Kidney capillary endothelial cell (primary cell): ENCODE results near the gene TRAF3IP1.
"Not testable (repeated sequence)": the region's sequence is repeated elsewhere in the genome, so short reads cannot be mapped to it uniquely, and the experiment has no call there.

ENCODE experiments used
- DNase-seq: peaks from one replicate; pipeline ENCODE4 v3.0.0-alpha.2; 2018; ENCODE audit warnings: low spot score

The TRAF3IP1 gene

DNA sequence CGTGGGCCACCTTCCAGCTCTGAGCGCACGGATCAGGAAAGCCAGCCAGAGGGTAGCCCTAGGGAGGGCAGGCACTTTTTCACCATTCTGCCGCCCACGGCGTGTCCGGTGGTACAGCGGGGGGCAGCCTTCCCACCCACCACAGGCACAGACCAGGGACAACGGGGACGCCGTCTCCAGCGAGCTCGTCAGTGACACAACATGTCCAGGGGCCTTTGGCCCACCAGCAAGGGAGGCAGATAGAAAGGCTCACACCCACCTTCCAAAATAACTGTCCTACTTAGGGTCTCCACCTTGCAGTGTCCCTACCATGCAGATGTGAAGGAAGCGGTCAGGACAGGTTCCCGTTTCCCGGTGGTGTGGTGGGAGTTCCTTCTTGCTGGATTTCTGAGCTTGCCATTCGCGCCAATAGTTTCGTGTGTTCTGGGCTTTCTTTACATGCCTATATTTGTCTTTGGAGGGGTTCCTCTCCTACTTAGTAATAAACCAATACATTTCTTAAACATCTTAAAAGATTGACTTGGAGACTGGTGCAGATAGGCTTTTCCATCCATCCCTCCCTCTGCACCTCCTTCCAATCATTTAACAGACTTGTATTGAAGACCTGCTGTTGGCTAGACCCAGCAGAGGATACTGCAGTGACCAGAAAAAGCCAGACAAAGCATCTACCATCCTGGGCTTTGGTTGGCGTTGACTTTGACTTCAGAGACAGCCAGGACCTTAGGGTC lies 107.3 kb downstream of the TRAF3IP1 start:
- no peak for DNase-seq

DNA sequence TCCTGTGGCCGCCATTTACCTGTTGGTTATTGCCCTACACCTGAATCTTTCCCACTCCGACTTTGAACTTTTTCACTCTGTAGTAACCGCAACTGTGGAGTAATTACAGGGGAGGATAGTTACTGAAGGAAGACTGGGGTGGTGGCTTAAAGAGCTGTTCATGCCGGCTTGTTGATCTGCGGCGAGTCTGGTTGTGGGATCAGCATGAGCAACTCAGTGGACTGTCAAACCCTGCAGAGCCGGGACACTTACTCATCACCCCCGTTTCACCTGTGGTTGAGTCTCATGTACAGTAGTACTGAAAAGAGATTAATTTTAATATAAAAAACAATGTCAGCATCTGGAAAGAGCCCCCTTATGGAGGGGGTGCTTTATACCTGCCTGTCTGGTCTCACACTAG lies 108.5 kb downstream of the TRAF3IP1 start:
- no peak for DNase-seq

DNA sequence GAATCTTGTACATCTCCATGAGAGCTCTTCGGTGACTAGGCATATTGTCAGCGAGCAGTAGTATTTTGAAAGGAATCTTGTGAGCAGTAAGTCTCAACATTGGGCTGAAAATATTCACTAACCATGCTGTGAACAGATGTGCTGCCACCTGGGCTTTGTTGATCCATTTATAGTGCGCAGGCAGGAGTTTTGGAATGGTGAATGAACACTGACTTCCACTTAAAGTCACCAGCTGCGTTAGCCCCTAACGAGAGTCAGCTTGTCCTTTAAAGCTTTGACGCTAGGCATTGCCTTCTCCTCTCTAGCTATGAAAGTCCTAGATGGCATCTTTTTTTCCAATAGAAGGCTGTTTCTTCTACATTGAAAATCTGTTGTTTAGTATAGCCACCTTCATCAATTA lies 110.5 kb downstream of the TRAF3IP1 start:
- DNase-seq = no peak

DNA sequence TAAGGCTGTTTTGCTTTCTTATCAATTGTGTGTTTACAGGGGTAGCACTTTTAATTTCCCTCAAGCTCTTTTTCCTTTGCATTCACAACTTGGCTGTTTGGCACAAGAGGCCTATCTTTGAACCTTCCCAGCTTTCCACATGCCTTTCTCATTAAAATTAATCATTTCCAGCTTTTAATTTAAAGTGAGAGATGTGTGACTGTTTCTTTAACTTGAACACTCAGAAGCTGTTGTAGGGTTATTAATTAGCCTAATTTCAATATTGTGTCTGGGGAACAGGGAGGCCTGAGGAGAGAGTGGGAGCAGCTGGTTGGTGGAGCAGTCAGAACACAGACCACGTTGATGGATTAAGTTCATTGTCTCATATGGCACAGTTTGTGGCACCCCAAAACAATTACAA lies 111.1 kb downstream of the TRAF3IP1 start:
- no peak for DNase-seq

DNA sequence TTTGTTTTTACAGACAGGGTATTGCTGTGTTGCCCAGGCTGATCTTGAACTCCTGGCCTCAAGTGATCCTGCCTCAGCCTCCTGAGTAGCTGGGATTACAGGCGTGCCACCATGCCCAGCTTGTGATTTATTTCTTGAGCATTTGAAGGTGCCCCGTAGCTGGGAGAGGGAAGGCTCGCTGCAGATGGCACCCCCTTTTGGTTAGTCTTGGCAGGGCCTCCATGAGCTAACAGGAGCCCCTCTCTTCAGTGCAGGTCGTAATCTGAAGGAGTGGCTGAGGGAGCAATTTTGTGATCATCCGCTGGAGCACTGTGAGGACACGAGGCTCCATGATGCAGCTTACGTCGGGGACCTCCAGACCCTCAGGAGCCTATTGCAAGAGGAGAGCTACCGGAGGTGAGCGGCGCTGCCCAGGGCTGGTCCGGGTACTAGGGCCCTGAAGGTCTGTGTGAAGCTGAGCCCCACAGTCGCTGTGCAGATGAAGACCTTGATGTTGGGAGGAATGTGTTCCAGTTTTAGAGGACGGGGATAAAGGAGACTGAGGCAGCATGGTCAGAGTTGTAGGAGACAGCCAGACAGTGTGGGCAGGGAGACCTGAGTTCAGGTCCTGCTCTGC lies 113.1 kb downstream of the TRAF3IP1 start:
- no peak for DNase-seq

DNA sequence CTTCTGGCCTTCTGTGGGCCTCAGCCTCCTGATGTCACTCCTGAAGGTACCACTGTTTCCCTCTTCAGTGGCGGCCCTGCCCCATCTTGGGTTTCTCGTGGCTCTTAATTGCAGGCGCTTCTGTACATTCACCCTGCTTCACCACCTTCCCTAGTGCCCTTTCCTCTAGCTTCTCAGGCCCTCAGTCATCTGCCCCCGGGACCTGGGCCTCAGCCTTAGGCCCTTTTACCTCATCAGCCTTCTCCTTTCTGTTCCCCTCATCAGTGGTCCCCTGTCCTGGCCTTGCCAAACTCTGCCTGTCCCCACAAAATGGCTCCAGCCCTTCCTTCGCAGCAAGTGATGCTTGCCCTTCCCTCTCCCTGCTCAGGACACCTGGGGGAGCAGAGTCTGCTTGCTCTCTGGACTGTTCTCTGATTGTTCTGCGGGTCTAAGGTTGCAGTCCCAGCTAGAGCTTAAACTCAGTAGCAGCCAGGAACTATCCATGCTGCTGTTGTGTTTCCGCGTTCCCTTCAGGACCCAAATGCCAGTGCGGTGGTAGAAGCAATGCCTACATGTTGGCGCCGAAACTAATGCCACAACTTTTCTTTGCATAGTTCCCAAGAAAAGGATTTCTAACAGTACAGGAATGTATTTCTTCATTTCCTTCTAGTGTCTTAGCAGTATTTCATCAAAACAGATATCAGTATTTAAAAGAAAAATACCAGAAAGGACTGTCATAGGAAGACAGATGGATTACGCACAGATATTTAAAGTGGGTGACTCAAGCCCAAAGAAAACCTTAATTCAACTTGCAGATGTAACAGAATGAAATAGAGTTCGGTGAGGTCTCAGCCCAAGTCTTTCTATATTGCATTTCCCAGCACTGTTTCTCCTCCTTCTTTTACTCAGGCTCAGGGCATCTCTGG lies 113.9 kb downstream of the TRAF3IP1 start:
- no peak for DNase-seq

DNA sequence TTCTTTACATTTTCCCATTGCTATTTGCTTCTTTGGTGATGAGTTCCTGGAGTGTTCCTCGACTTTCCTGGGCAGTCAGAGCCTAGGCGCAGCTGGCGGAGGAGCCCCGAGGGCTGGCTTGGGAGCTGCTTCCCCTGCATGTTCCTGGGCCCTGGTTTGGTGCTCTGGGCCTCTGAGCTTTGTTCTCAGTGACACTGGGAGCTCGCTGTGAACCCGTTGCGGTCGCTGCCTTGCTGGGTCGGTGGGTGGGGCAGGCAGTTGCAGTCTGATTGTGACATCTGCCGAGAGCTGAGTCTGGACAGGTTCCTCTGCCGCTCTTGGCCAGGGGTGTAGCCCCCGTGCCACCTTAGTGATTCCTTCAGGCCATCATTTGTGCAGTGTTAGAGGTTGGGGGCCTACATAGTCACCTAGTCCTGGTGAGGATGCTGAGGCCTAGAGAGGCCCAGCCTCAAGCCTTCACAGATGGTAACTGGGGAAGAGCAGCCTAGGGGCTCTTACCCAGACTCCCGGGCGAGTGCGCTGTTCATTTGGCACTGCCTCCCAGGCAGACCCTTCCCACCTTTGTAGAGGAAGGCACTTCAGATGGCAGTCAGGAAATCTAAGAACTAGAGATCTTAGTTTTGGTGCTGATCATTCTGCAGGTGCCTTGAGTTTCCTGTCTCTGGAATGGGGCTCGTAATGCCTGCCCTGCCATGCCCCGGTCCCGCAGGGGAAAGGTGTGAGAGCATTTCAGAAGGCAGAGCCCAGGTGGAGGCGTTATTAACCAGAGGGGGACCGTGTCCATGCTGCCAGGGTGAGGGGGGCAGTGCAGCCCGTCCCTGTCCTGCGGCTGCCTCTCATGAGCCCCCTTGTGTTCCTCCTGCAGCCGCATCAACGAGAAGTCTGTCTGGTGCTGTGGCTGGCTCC lies 114.8 kb downstream of the TRAF3IP1 start:
- DNase-seq = no peak

DNA sequence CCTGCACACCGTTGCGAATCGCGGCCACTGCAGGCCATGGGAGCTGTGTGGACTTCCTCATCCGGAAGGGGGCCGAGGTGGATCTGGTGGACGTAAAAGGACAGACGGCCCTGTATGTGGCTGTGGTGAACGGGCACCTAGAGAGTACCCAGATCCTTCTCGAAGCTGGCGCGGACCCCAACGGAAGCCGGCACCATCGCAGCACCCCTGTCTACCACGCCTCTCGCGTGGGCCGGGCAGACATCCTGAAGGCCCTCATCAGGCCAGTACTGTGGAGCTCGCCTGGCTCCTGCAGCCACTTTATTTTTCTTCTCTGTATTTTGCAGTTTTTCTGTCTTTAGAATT lies 115.4 kb downstream of the TRAF3IP1 start:
- DNase-seq = no peak

DNA sequence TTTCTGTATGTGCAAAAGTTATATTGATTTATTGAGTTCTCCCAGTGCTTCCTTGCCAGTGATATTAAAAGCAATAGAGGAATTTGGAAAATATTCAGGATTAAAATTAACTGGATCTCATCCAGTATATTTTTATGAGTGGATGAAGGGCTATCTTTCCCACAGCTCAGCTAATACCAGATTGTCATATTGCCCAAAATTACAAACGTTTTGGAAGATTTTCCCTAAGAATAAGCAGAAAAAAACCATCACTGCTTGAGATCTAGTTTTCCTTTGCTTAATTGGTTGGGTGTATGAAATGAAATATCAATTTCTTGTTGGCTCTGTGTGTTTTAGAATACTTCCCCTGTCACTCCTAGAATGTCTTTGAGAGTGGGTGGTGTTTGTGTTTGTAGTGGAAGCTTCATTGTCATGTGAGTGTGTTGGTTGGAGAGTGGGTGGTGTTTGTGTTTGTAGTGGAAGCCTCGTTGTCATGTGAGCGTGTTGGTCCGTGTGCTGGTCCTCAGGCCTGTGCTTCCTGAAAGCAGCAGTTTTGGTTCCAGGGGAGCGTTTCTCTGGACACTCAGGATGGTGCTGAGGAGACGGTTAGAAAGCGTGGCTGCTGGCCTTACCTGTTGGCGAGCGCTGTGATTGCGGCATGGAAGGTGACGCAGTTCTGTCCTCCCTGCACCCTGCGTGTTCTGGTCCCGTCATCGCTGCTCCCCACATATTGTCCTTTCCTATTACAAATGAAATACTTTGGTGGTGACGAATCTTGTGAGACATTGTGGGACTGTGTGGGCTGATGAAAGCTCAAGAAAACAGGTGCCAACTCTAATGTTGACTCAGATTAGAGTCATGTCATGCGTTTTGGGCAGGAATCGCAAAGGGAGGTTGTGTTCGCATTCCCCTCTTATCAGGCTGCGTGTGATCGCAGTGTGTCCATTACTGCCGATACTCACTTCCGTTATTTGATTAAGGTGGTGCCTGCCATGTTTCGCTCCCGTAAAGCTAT lies 118.8 kb downstream of the TRAF3IP1 start:
- DNase-seq = no peak

DNA sequence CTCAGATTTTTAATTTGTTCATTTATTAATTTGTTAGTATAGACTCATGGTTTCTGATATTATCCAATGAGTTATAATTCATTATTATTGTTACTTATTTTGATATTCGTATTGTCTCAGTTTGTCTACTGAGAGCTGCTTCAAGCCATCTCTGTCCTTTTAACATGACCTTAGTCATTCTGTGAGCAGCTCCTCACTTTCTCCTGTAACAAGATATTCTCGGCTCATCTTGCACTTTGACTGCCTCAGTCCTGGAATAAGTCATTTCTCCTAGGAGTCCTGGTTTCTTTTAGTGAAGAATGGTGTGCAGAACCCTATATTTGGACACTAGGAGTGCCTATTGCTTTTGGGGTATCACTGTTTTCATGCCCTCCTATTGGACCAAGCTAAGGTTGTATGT lies 119.6 kb downstream of the TRAF3IP1 start:
- no peak for DNase-seq

DNA sequence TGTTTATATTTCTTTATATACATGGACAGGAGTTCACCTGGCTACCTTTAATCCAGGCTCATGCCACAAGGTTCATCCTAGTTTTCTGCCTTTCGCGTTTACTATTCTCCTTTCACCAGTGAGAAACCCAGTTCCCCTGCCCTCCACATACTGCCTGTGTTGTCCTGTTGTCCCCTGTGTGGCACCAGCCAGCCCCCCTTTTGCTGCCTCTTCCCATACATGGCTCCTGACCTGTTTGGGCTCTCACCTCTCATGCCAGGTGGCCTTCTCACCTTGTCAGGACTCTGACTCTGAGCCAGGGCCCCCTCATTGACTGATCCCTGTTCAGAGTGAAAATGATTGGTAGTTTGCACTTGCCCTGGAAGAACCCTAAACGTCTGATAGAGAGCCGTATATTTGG lies 120.0 kb downstream of the TRAF3IP1 start:
- no peak for DNase-seq

DNA sequence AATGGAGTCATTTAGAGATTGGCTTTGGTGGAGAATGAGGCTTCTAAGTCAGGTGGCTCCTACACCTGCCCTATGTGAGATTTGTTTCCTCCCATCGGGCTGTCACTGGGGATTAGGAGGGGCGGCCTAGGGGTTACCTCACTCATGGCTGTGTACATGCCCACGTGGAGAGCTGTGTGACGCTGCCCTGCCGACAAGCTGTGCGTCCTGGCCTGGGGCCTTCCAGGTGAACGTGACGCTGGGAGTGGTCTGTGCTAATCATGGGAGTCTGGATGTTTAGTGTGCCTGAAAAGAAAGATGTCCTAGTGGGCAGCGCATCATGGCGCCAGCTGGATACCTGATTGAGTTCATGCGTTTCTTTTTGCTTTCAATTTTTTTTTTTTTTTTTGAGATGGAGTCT lies 120.4 kb downstream of the TRAF3IP1 start:
- DNase-seq = no peak

DNA sequence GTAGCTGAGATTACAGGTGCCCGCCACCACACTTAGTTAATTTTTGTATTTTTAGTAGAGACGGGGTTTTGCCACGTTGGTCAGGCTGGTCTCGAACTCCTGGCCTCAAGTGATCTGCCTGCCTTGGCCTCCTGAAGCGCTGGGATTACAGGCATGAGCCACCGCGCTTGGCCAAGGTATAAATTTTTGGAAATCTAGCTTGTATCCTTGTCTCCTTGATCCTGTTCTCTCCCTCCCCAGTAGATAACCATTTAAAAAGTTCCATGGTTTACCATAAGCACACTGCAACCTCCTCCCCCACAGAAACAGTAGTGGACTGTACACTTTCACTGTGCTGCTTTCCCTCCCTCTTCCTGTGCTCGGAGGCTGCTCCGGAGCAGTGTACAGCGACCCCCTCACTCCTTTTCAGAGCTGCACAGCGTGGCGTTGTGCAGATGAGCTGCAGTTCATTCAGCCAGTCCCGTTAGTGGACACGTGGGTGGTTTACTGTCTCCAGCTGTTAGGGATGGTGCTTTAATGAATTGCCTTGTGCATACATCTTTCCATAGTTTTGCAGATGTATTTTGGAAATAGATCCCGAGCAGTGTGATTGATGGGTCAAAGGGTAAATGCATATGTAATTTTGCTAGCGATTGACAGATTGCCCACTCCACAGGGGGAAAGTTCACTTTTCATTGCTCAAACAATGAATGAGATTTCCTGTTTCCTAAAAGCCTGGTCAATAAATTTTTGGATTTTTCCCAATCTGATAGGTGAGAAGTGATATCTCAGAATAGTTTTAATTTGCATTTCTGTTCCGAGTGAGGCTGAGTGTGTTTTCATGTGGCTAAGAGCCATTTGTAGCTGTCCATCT lies 121.2 kb downstream of the TRAF3IP1 start:
- DNase-seq = no peak

DNA sequence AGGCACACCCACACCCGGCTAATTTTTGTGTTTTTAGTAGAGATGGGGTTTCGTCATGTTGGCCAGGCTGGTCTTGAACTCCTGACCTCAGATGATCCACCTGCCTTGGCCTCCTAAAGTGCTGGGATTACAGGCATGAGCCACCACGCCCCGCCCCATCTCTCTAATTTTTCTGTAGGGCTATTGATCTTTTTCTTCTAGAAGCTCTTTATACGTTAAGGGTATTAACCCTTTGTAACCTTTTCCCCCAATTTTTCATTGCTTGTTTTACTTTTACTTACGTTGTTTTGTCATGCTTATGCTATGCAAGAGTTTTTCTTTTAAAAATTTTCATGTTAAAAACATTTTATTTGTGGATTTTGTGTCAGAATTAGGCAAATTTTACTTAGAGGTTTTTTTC lies 121.9 kb downstream of the TRAF3IP1 start:
- DNase-seq = not testable (repeated sequence)

DNA sequence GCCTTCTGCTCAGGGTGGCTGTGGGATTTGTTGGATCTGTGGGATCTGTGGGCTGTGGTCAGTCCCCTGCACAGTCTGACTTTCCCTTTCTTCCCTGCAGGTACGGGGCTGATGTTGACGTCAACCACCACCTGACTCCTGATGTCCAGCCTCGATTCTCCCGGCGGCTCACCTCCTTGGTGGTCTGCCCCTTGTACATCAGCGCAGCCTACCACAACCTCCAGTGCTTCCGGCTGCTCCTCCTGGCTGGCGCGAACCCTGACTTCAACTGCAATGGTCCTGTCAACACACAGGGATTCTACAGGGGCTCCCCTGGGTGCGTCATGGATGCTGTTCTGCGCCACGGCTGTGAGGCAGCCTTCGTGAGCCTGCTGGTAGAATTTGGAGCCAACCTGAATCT lies 123.9 kb downstream of the TRAF3IP1 start:
- DNase-seq = no peak

DNA sequence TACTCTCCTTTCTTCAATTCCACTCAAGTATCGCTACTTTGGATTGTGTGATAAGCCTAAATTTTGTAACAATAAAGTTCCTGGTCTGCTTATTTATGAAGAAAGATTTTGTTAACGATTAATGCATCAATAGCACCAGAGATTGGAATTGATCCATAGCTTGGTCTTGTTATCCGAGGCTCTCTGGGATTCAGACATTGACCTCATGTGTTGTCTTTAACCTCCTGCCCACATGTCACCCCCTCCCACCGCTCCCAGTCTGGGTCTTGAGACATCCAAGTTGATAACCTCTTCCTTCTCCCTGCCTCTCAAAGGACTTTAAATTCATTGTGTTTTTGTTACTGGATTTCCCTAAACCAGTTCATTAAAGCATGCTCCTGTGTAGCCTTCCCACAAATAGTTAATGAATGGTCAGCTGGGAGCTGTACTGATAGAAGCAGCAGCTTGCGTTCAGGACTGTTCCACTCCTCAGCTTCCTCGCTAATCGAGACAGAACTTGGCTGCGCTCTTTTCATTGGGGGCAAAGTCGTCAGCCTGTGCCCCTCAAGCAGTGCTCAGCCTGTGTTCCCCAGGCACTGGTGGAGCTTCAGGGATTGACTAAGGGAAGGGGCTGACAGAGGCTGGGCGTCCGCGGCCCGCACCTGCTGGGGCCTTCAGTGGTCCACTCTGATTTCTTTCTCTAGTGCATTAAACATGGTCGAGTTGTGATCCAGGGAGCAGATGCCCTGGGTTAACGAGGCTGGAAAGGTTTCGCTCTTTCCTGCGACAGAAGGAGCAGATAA lies 125.3 kb downstream of the TRAF3IP1 start:
- DNase-seq = no peak

DNA sequence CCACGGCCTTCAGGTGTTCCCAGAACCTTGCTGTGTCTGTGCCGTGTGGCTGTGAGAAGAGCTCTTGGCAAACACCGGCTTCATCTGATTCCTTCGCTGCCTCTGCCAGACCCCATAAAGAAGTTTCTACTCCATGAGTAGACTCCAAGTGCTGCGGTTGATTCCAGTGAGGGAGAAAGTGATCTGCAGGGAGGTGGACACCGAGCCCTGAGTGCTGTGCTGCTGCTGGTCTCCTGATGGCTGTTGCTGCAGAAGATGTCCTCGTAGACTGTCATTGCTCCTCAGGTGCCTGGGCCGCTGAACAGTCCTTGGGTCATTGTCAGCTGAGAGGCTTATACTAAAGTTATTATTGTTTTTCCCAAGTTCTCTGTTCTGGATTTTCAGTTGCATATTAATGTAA lies 126.1 kb downstream of the TRAF3IP1 start:
- no peak for DNase-seq

DNA sequence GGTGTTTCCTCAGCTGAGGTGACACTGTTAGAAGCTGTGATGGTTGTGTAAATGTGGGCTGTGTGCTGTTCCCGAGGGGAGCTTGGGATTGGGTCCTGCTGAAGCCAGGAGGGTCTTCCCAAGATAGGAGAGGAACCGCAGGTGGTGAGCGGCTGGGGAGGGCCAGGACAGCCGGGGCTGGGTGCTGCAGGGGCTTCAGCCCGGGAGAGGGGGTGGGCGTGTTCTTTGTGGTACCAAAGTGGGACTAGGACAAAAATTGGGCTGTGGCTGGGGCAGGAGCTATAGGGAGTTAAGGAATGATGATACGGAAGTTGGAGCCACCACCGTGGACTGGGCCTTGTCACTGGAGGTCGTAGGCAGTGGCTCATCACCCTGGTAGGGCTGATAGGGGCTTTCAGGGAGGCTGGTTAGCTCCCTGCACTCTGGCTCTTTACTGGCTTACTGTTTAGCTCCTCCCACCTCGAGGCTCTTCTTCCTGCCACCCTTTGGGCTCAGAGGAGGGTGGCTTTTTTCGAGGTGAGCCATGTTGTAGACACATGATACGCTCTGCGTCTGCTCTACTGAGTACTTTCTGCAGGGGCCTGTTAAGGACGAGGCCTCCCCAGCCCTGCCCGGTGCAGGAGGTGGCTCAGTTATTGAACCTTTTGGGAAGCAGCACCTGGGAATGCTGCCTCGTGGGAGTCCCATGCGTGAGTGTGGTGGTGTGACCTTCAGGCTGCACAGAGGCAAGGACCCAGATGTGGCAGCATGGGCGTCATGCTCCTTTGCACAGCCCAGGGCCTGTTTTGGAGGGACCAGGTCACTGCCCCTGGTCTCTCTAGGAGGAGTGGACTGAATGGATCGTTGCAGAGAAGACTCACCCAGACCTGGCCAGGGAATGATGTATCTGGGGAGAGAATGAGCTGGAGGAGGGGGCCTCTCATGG lies 128.0 kb downstream of the TRAF3IP1 start:
- no peak for DNase-seq
